MCF 10A (cell line): ENCODE measurements around the gene SLC13A2. TPM values are rescaled to one million over a fixed set of nuclear protein-coding genes. Genes with fewer than 3 reads are reported as not detected.

Experiments
- BruUV-seq: library from RNA; stranded (reverse); fragments of 400-500 nt; replicated peaks from 2 replicates; lab custom pipeline; 2021; lab: Mats Ljungman, UMichigan
- CTCF ChIA-PET: fragments of 300-600 bp; sonication (Branson Sonifier 250); formaldehyde crosslinking; extraction: SDS; loops from one replicate; lab custom pipeline; 2021; ENCODE audit warnings: antibody characterized with exemption, inconsistent platforms; lab: Yijun Ruan, JAX
- POLR2A ChIA-PET: fragments of 300-600, 350-650 bp; sonication (Branson Sonifier 250); formaldehyde crosslinking; extraction: SDS; loops from one replicate; lab custom pipeline; 2020; ENCODE audit warnings: antibody characterized with exemption, inconsistent platforms; lab: Yijun Ruan, JAX
- DNase-seq: peaks from one replicate; pipeline ENCODE4 v3.0.0-alpha.2; 2018; ENCODE audit not compliant: unreplicated experiment
- H3K27ac Mint-ChIP-seq: one replicate; pipeline ENCODE4 v1.8.0; 2022; ENCODE audit warnings: mild to moderate bottlenecking, low read depth, mixed read lengths; ENCODE audit not compliant: unreplicated experiment
- H3K27me3 Mint-ChIP-seq: one replicate; pipeline ENCODE4 v1.8.0; 2022; ENCODE audit warnings: mixed read lengths; ENCODE audit not compliant: insufficient read depth, unreplicated experiment
- H3K36me3 Mint-ChIP-seq: one replicate; pipeline ENCODE4 v1.8.0; 2022; ENCODE audit warnings: mild to moderate bottlenecking, moderate library complexity, mixed read lengths; ENCODE audit not compliant: insufficient read depth, unreplicated experiment
- H3K4me1 Mint-ChIP-seq: one replicate; pipeline ENCODE4 v1.8.0; 2022; ENCODE audit warnings: mixed read lengths; ENCODE audit not compliant: insufficient read depth, unreplicated experiment
- H3K4me3 Mint-ChIP-seq: one replicate; pipeline ENCODE4 v1.8.0; 2022; ENCODE audit warnings: mild to moderate bottlenecking, moderate library complexity, mixed read lengths; ENCODE audit not compliant: unreplicated experiment
- H3K9me3 Mint-ChIP-seq: one replicate; pipeline ENCODE4 v1.8.0; 2022; ENCODE audit warnings: mixed read lengths; ENCODE audit not compliant: unreplicated experiment
- intact Hi-C: fragments of 100-400 bp; cut with micrococcal nuclease; formaldehyde crosslinking; loops from 2 replicates; pipeline ENCODE4 v1.14.1; 2022
- total RNA-seq: library from RNA; stranded (reverse); gene quantifications from 2 replicates; pipeline ENCODE4 v1.2.3, GENCODE V29; 2022
- TF ChIP-seq, protein P1 (sequence below): fragments of 200-600 bp; IDR thresholded peaks from one replicate; pipeline ENCODE4 v1.8.0; 2022; ENCODE audit warnings: antibody characterized with exemption, mild to moderate bottlenecking; ENCODE audit not compliant: unreplicated experiment

The SLC13A2 gene
- total RNA-seq, 1 experiment from 2014 or later = not detected

- TF ChIP-seq, protein P1, sequence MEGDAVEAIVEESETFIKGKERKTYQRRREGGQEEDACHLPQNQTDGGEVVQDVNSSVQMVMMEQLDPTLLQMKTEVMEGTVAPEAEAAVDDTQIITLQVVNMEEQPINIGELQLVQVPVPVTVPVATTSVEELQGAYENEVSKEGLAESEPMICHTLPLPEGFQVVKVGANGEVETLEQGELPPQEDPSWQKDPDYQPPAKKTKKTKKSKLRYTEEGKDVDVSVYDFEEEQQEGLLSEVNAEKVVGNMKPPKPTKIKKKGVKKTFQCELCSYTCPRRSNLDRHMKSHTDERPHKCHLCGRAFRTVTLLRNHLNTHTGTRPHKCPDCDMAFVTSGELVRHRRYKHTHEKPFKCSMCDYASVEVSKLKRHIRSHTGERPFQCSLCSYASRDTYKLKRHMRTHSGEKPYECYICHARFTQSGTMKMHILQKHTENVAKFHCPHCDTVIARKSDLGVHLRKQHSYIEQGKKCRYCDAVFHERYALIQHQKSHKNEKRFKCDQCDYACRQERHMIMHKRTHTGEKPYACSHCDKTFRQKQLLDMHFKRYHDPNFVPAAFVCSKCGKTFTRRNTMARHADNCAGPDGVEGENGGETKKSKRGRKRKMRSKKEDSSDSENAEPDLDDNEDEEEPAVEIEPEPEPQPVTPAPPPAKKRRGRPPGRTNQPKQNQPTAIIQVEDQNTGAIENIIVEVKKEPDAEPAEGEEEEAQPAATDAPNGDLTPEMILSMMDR = no peak
- no peak for DNase-seq
- ChIA-PET CTCF (no interaction called here), POLR2A (interaction anchor here (0.6 kb wide), 1 partner anchor 138 kb away, joined by 4 read pairs; no protein-coding TSS in a partner anchor)
- Mint-ChIP-seq H3K4me1 (no peaks in the 10 kb centered on the region), H3K9me3 (no peaks in the 10 kb centered on the region), H3K27me3 (peaks cover 10% of the 10 kb centered on the region), H3K4me3 (no peak overlapping the region), H3K27ac (no peak overlapping the region), H3K36me3 (peaks cover 4% of the 10 kb centered on the region)
- intact Hi-C loops = no loop called here
- BruUV-seq = no TSS peak
Observed at GRCh38 chr17:28518132-28518531, 44.7 kb downstream of the SLC13A2 start.

DNA sequence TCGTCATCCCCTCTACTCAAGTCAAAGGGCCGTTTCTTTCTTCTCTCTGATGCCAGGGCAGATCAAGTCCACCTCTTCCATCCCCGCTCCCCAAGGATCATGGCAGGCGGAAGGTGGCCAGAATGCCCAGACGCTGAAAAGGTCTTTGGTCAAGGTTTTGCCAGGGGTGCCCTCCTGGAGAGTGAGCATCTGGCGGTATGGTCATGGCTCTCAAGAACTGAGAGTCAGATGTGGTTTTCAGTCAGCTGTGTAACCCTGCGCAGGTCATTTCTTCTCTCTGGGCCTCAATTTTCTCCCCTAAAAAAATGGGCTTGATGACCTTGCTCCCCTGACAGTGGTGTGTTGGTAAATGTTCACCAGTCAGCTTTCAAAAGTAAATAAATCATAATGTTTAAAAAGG, 45.1 kb downstream of the SLC13A2 start:
- CTCF ChIA-PET = no interaction called here
- Mint-ChIP-seq H3K4me3 (no peak overlapping the region), H3K27me3 (peaks cover 5% of the 10 kb centered on the region), H3K9me3 (no peaks in the 10 kb centered on the region), H3K4me1 (no peaks in the 10 kb centered on the region), H3K36me3 (peaks cover 4% of the 10 kb centered on the region), H3K27ac (no peak overlapping the region)
- DNase-seq = no peak
- intact Hi-C loops = no loop called here
- TF ChIP-seq, protein P1 = no peak
- POLR2A ChIA-PET = interaction anchor here (0.6 kb wide), 1 partner anchor 138 kb away, joined by 4 read pairs; no protein-coding TSS in a partner anchor
- BruUV-seq = no TSS peak

- TF ChIP-seq, protein P1 = no peak
- POLR2A ChIA-PET = interaction anchor here (1.2 kb wide), 1 partner anchor 12 kb away, joined by 4 read pairs; no protein-coding TSS in a partner anchor
- CTCF ChIA-PET = interaction anchor here (0.8 kb wide), 1 partner anchor 24 kb away, joined by 3 read pairs; no protein-coding TSS in a partner anchor
Observed at GRCh38 chr17:28519236-28519635, 45.8 kb downstream of the SLC13A2 start.

GRCh38 chr17:28520687-28521086, 47.2 kb downstream of the SLC13A2 start:
- no peak overlapping the region for H3K4me3 Mint-ChIP-seq
- TF ChIP-seq, protein P1 = no peak
- no peak overlapping the region for H3K27ac Mint-ChIP-seq
- H3K36me3 Mint-ChIP-seq = peaks cover 4% of the 10 kb centered on the region
- intact Hi-C loops = no loop called here
- ChIA-PET CTCF (interaction anchor here (0.6 to 1.3 kb wide), 6 partner anchors 8 to 74 kb away, joined by 3 to 8 read pairs (median 4); no protein-coding TSS in a partner anchor), POLR2A (interaction anchor here (0.6 kb wide), 1 partner anchor 25 kb away, joined by 3 read pairs; no protein-coding TSS in a partner anchor)
- no peak for DNase-seq
- H3K4me1 Mint-ChIP-seq = peaks cover 11% of the 10 kb centered on the region
- no peaks in the 10 kb centered on the region for H3K9me3 Mint-ChIP-seq
- H3K27me3 Mint-ChIP-seq = no peaks in the 10 kb centered on the region
- no TSS peak for BruUV-seq

More at GRCh38 chr17:28519236-28519635, 45.8 kb downstream of the SLC13A2 start:
- H3K27ac Mint-ChIP-seq = no peak overlapping the region
- no peaks in the 10 kb centered on the region for H3K27me3 Mint-ChIP-seq
- DNase-seq = no peak
- H3K4me3 Mint-ChIP-seq = no peak overlapping the region
- no peaks in the 10 kb centered on the region for H3K9me3 Mint-ChIP-seq
- intact Hi-C loops = no loop called here
- BruUV-seq = no TSS peak
- no peaks in the 10 kb centered on the region for H3K4me1 Mint-ChIP-seq
- H3K36me3 Mint-ChIP-seq = peaks cover 4% of the 10 kb centered on the region
